Adrenal gland (tissue), 12 donors: Measurements from ENCODE around the gene SIPA1. TPM values are rescaled to one million over a fixed set of nuclear protein-coding genes. Genes with fewer than 3 reads are reported as not detected.
A peak's percentile ranks its signal among the peaks of the same experiment; 100 is the strongest.

Experiments used
- DNase-seq, 7 donors: peaks; one replicate each; pipeline ENCODE4 v3.0.0-alpha.2; 2019 to 2020
- H3K27ac ChIP-seq, 5 donors: fragments of 200-600 bp; sonication (generic) in 4 of 5; 1 replicate in 3 of 5; 2 replicates in 2 of 5; pipeline versions ENCODE4 v1.5.1 to v1.8.0; 2016 to 2020; ENCODE audit warnings: mild to moderate bottlenecking in 1 of 5
- H3K27me3 ChIP-seq: fragments of 200-600 bp; 2 replicates; pipeline ENCODE4 v1.8.0; 2021
- H3K36me3 ChIP-seq, 2 donors: fragments of 200-600 bp; replicated peaks in 1 of 2; 1 replicate in 1 of 2; 2 replicates in 1 of 2; pipeline versions ENCODE4 v1.5.1 to v1.8.0; 2018 to 2022
- H3K4me1 ChIP-seq, 2 donors: fragments of 200-600 bp; replicated peaks in 1 of 2; 1 replicate in 1 of 2; 2 replicates in 1 of 2; pipeline versions ENCODE4 v1.5.1 to v1.8.0; 2018 to 2021
- H3K4me3 ChIP-seq, 4 donors: fragments of 200-600 bp; sonication (generic) in 3 of 4; one replicate each; pipeline ENCODE4 v1.5.1; 2016 to 2018
- H3K9me3 ChIP-seq, 3 donors: fragments of 200-600 bp; sonication (generic) in 1 of 3; replicated peaks in 1 of 3; 1 replicate in 2 of 3; 2 replicates in 1 of 3; pipeline versions ENCODE4 v1.5.1 to v1.8.0; 2016 to 2021
- CTCF ChIP-seq, 6 experiments: fragments of 450-650 bp in 4 of 6; fragments of 200-600 bp in 2 of 6; sonication (generic) in 1 of 6; IDR thresholded peaks; 1 replicate in 5 of 6; 2 replicates in 1 of 6; pipeline versions ENCODE4 v1.5.1 to v1.8.0; 2016 to 2021; ENCODE audit warnings: antibody characterized with exemption in 6 of 6, mild to moderate bottlenecking in 2 of 6, moderate library complexity in 1 of 6
- POLR2A ChIP-seq, 2 donors: fragments of 450-650 bp; IDR thresholded peaks; one replicate each; pipeline ENCODE4 v1.6.1; 2017; ENCODE audit warnings: antibody characterized with exemption in 2 of 2, mild to moderate bottlenecking in 2 of 2, moderate library complexity in 1 of 2
- WGBS, 4 donors: extraction: QIAGEN DNeasy Blood & Tissue Kit in 2 of 4; methylation state at CpG; one replicate each; pipeline versions ENCODE4 v1.1.5 to v1.1.7; 2013 to 2017; 5-methylcytosine and 5-hydroxymethylcytosine counted together
- intact Hi-C, 2 donors: fragments of 100-400 bp; cut with DNase I; formaldehyde crosslinking; loops; one replicate each; pipeline versions ENCODE4 v1.14.1 to v1.15.0; 2022 to 2023
- polyA plus RNA-seq, 3 donors: library from polyadenylated mRNA; stranded (reverse); fragments of 200-250 nt in 2 of 3; fragments of 350-450 nt in 1 of 3; fragmentation: Illumina TruSeq in 1 of 3; extraction: RNeasy Lipid Tissue Mini Kit (QIAGEN cat#74804) in 1 of 3; gene quantifications; one replicate each; pipeline ENCODE4 v1.2.3, GENCODE V29; 2013 to 2014
- total RNA-seq, 9 donors: library from RNA; depleted of rRNA in 4 of 9; stranded (reverse); fragments of >200 nt in 4 of 9; fragments of 120-200 nt in 1 of 9; fragmentation: NEBNext Ultra II Directional in 1 of 9; extraction: Animal tissue kit (Norgen Biotek cat#: 25700) in 1 of 9; gene quantifications; one replicate each; pipeline versions ENCODE4 v1.1.0 to v1.2.4, GENCODE V29; 2013 to 2023
- donor health status: healthy with polysubstance abuse.
- donor health status: Bipolar disorder and iron deficiency.
- donor health status: DM: yes; HTN: yes; CAD: no.
- donor health status: DM: no; HTN: no; CAD: no.
- donor health status: DM: no; HTN: no; CAD: no.
- donor health status: DM: yes; HTN: yes; CAD: no.

Gene SIPA1
- total and polyA plus RNA-seq, 12 donors = 8.7 to 377 (median 76.3) TPM

GRCh38 chr11:65607614-65608426 lies 30.1 kb upstream of the SIPA1 start:
- no peak overlapping the region for H3K4me3 ChIP-seq
- 71 to 94% (median 79%) methylated on average over 16 to 37 of the region's 37 CpGs for WGBS, 4 donors
- peak overlapping the region in 3 of 5 donors; percentile 30 to 77 (median 73) for H3K27ac ChIP-seq
- H3K36me3 ChIP-seq = peaks cover 0 to 60% of the 10 kb centered on the region in 2 donors
- DNase-seq = no peak
- TF ChIP-seq POLR2A (IDR thresholded peaks at IDR 0.05) = no peak
- no peak for TF ChIP-seq CTCF (IDR thresholded peaks at IDR 0.05)
- intact Hi-C loops = no loop called here
- H3K9me3 ChIP-seq = no peaks in the 10 kb centered on the region
- no peaks in the 10 kb centered on the region for H3K27me3 ChIP-seq
- H3K4me1 ChIP-seq = peaks cover 17 to 51% of the 10 kb centered on the region in 2 donors

- DNase-seq = no peak
- no peaks in the 10 kb centered on the region for H3K27me3 ChIP-seq
- 59 to 83% (median 75%) methylated on average over 3 of the region's 3 CpGs for WGBS, 4 donors
- peak overlapping the region in 1 of 5 donors; percentile 48 for H3K27ac ChIP-seq
- peaks cover 0 to 45% of the 10 kb centered on the region in 2 donors for H3K36me3 ChIP-seq
- H3K9me3 ChIP-seq = no peaks in the 10 kb centered on the region
- intact Hi-C loops = no loop called here
- H3K4me1 ChIP-seq = peaks cover 24 to 56% of the 10 kb centered on the region in 2 donors
- no peak overlapping the region for H3K4me3 ChIP-seq
- TF ChIP-seq POLR2A (IDR thresholded peaks at IDR 0.05) = no peak
- TF ChIP-seq CTCF (IDR thresholded peaks at IDR 0.05) = no peak
Observed at GRCh38 chr11:65609229-65609628, 28.7 kb upstream of the SIPA1 start.

GRCh38 chr11:65609665-65610064 lies 28.2 kb upstream of the SIPA1 start:
- intact Hi-C loops = loop anchor here in 1 of 2 donors (5.0 kb wide), 1 partner anchor 37 kb away; the partner anchor contains the start of genes FAM89B and ZNRD2
- peak overlapping the region in 1 of 5 donors; percentile 48 for H3K27ac ChIP-seq
- H3K4me1 ChIP-seq = peaks cover 24 to 56% of the 10 kb centered on the region in 2 donors
- 66 to 81% (median 74%) methylated on average over 4 to 5 of the region's 5 CpGs for WGBS, 4 donors
- H3K9me3 ChIP-seq = no peaks in the 10 kb centered on the region
- no peak overlapping the region for H3K4me3 ChIP-seq
- H3K27me3 ChIP-seq = no peaks in the 10 kb centered on the region
- peaks cover 0 to 41% of the 10 kb centered on the region in 2 donors for H3K36me3 ChIP-seq
- no peak for DNase-seq
- TF ChIP-seq CTCF (IDR thresholded peaks at IDR 0.05) = no peak
- no peak for TF ChIP-seq POLR2A (IDR thresholded peaks at IDR 0.05)

- 59 to 71% (median 68%) methylated on average over 6 of the region's 6 CpGs for WGBS, 4 donors
- TF ChIP-seq CTCF (IDR thresholded peaks at IDR 0.05) (no peak), POLR2A (IDR thresholded peaks at IDR 0.05) (no peak)
- no peaks in the 10 kb centered on the region for H3K27me3 ChIP-seq
- H3K9me3 ChIP-seq = no peaks in the 10 kb centered on the region
- no peak overlapping the region for H3K4me3 ChIP-seq
- H3K27ac ChIP-seq = peak overlapping the region in 2 of 5 donors; percentile 89 to 93
- DNase-seq = no peak
- peaks cover 24 to 56% of the 10 kb centered on the region in 2 donors for H3K4me1 ChIP-seq
- peaks cover 0 to 34% of the 10 kb centered on the region in 2 donors for H3K36me3 ChIP-seq
- intact Hi-C loops = loop anchor here in 1 of 2 donors (5.0 kb wide), 1 partner anchor 38 kb away; the partner anchor contains the start of genes FAM89B and ZNRD2
Observed at GRCh38 chr11:65610404-65610803, 27.5 kb upstream of the SIPA1 start.
